Stimulated activated CD4-positive, alpha-beta T cell treated with anti-CD3 and anti-CD28 coated beads, TNF-alpha, amount 100 ng/mL, for 1 hour (primary cell): Measurements from ENCODE around the gene KNTC1.
"Not testable (repeated sequence)": the region's sequence is repeated elsewhere in the genome, so short reads cannot be mapped to it uniquely, and the experiment has no call there.

Experiments
- DNase-seq, 3 donors: peaks; one replicate each; pipeline ENCODE4 v3.0.0-alpha.2; 2020; ENCODE audit warnings: low read depth in 3 of 3, low spot score in 1 of 3

KNTC1 gene

DNA sequence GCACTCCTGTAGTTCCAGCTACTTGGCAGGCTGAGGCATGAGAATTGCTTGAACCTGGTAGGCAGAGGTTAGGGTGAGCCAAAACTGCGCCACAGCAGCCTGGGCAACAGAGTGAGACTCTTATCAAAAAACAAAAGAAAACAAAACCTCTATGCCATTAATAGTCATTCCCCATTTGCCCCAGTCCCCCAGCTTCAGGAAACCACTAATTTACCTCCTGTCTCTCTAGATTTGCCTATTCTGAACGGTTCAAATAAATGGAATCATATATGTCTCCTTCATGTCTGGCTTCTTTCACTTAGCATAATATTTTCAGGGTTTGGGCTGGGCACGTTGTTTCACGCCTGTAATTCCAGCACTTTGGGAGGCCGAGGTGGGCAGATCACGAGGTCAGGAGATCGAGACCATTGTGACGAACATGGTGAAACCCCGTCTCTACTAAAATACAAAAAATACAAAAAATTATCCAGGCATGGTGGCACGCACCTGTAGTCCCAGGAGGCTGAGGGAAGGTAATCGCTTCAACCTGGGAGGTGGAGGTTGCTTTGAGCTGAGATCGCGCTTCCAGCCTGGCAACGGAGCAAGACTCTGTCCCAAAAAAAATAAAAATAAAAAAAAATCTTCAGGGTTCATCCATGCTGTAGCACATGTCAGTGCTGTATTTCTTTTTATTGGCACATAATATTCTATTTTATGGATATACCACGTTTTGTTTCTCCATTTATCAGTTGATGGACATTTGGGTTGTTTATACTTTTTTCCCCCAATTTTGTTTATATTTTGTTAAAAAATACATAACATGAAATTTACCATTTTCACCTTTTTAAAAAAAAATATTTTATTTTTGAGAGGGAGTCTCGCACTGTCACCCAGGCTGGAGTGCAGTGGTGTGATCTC lies 31.9 kb downstream of the KNTC1 start:
- DNase-seq: no peak

DNA sequence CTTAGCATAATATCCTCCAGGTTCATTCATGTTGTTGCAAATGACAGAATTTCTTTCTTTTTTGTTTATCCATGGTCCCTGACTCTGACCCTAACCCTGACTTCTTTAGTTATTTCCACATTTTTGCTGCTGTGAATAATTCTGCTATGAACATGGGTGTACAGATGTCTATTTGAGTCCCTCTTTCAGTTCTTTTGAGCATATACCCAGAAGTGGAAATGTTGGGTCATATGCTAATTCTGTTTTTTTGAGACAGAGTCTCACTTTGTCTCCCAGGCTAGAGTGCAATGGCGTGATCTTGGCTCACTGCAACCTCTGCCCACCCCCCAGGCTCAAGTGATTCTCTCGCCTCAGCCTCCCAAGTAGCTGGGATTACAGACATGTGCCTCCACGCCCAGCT lies 33.1 kb downstream of the KNTC1 start:
- no peak for DNase-seq

DNA sequence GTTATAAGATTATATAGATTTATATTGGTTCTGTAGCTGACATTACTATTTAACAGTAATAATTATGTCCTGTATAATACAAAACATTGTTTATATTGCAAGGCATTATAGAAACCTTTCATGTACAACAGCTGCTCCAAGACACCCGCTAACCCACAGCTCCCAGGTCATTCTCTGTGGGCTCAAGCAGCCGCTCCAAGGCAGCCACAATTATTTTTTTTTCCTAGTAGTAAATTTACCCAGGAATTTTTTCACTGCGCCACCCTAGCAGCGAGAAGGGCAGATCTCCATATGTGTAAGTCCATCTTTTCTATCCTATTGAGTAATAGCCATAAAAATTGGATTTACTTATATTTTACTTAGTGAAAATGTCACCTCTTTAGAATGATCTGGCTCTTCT lies 36.3 kb downstream of the KNTC1 start:
- DNase-seq: no peak

DNA sequence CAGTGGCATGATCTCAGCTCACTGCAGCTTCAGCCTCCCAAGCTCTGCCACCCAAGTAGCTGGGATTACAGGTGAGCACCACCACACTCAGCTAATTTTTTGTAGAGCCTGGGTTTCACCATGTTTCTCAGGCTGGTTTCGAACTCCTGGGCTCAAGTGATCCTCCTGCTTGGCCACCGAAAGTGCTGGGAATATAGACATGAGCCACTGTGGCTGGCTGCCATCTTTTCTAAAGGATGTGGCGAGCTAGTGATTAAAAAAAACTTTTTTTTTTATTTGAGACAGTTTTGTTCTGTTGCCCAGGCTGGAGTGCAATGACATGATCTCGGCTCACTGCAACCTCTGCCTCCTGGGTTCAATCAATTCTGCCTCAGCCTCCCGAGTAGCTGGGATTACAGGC lies 39.8 kb downstream of the KNTC1 start:
- not testable (repeated sequence) for DNase-seq

DNA sequence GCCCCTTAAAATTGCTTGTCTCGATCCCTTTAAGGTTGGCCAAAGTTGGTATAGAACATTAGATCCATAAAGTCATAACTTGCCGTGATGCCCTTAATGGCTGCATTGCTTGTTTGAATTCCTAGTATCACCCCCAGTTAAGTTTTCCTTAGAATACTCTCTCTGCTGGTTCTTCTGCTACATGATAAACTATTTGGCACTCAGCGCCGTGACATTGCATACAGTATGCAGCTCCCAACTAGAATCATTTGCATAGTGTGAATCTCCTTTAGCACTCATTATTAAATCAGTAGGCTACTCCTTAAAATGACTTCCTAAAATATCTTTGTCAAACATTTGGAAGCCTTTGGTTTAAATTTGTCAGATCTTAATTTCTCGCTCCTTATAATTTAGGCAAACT lies 42.2 kb downstream of the KNTC1 start:
- DNase-seq: no peak

DNA sequence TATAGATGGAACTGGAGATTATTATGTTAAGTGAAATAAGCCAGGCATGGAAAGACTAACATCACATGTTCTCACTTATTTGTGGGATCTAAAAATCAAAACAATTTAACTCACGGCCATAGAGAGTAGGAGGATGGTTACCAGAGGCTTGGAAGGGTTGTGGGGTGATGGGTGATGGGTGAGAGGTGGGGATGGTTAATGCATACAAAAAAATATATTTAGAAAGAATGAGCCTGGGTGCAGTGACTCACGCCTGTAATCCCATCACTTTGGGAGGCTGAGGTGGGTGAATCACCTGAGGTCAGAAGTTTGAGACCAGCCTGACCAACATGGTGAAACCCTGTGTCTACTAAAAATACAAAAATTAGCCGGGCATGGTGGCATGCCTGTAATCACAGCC lies 43.0 kb downstream of the KNTC1 start:
- not testable (repeated sequence) for DNase-seq

DNA sequence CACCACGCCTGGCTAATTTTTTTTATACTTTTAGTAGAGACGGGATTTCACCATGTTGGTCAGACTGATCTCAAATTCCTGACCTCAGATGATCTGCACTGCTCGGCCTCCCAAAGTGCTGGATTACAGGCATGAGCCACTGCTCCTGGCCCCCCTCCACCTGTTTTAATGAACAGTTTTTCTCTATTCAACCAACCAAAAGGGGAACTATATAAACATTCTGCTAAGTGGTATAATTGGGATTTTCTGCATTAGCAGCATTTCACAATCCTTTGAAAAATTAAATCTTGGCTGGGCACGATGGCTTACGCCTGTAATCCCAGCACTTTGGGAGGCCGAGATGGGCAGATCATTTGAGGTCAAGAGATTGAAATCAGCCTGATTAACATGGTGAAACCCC lies 44.8 kb downstream of the KNTC1 start:
- no peak for DNase-seq

DNA sequence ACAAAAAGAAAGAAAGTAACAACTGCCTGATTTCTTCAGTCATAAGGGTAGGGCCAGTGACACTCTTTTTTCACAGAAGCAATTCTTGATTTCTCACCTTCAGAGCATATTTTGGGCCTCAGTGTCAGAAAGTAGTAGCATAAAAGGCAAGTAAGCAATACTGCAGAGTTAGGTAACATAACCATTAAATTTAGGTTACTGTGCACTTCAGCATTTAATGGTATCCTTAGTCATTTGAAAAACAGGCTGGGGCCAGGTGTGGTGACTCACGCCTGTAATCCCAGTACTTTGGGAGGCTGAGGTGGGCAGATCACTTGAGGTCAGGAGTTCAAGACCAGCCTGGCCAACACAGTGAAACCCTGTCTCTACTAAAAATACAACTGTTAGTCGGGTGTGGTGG lies 56.2 kb downstream of the KNTC1 start:
- DNase-seq: not testable (repeated sequence)

DNA sequence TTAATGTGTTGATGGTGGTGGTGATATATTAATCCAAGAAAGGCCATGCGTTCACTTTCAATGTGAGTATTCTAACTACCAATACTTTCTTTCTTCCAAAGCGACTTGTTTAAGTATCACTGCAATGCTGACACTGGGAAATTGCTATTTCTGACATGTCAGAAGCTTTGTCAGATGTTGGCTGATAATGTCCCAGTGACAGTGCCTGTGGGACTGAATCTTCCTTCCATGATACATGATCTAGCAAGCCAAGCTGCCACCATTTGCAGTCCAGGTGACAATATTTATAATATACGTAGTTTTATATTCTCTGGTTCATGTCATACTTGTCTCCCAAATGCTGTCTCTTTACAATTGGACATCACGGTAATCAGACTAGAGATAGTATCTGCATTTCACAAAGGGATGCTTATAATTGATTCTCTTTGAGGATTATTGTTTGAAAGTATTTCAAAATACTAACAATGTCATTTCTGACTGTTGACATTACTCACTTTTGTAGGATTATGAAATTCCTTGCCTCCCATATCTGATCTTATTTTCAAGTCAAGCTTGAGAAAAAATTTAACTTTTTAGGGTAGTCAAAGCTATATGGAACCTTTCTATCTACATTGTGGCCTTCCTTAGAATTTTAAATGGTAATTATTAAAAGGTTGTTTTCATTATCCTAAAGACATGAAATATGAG lies 57.3 kb downstream of the KNTC1 start:
- DNase-seq: no peak

DNA sequence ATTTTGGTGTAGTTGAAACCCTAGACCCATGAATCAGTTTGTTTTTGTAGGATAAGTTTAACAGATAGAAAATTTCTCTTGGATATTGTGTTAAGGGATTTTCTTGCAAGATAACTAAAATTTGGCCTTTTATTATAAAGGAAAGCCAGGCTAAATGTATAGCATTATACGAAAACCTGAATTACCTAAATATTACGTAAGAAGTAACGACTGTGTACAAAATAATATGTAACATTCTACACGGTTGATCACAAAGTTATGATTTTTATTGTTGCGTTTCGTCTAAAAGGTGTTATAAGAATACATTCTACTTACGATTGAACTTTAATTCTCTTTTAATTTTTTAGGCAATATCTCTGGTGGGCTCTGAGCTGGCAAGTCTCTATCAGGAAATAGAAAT lies 63.9 kb downstream of the KNTC1 start:
- no peak for DNase-seq

DNA sequence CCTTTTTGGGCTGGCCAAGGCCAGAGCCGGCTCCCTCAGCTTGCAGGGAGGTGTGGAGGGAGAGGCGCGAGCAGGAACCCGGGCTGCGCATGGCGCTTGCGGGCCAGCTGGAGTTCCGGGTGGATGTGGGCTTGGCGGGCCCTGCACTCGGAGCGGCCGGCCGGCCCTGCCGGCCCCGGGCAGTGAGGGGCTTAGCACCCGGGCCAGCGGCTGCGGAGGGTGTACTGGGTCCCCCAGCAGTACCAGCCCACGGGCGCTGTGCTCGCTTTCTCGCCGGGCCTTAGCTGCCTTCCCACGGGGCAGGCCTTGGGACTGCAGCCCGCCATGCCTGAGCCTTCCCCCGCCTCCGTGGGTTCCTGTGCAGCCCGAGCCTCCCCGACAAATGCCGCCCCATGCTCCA lies 64.9 kb downstream of the KNTC1 start:
- DNase-seq: not testable (repeated sequence)

DNA sequence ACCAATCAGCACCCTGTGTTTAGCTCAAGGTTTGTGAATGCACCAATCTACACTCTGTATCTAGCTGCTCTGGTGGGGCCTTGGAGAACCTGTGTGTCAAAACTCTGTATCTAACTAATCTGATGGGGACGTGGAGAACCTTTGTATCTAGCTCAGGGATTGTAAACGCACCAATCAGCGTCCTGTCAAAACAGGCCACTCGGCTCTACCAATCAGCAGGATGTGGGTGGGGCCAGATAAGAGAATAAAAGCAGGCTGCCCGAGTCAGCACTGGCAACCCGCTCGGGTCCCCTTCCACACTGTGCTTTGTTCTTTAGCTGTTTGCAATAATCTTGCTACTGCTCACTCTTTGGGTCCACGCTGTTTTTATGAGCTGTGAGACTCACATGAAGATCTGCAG lies 65.5 kb downstream of the KNTC1 start:
- DNase-seq: not testable (repeated sequence)

DNA sequence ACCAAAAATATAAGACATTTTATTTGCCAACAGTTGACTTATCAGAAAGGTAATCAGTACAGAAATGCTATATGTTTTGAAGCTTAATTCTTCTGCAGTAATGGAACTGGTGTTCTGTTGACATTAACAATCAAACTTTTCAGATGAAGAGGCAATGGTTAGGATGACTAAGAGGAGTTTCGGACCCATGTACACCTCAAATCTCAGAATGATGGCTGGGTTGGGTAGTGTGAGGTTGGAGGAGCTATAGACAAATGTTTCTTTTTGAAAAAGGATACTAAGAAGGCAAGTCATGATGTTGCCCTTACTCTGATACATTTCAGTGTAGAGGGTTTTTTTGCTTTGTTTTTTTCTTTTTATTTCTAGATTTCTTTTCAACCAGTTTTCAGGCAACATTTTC lies 66.9 kb downstream of the KNTC1 start:
- no peak for DNase-seq

DNA sequence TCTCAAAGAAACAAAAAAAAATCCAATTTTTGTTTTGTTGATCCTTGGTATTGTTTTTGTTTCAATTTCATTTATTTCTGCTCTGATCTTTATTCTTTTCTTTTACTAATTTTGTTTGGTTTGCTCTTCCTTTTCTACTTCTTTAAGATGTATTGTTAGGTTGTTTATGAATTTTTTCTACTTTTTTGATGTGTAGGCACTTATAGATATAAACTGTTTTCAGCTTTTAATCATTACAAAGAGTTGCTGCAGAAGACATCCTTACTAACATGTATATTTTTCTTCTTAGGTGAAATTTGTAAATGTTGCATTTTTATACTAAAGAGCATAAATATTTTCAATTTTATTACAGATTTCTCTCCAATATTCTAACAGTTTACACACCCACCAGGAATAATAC lies 69.8 kb downstream of the KNTC1 start:
- DNase-seq: no peak

DNA sequence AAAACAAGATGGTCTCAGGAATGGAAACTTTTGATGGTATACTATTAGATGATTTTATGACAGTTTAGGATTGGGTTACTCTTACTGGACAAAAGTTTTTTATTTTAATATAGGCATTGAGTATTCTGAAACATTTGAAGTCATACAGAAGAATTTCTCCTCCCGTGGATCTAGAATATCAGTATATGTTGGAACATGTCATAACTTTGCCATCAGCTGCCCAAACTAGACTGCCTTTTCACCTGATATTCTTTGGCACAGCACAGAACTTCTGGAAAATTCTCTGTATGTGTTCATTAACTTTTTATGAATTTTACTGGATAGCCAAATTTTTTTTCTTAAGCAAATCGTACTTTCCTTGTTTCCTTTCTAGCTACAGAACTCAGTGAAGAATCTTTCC lies 75.4 kb downstream of the KNTC1 start:
- DNase-seq: no peak

DNA sequence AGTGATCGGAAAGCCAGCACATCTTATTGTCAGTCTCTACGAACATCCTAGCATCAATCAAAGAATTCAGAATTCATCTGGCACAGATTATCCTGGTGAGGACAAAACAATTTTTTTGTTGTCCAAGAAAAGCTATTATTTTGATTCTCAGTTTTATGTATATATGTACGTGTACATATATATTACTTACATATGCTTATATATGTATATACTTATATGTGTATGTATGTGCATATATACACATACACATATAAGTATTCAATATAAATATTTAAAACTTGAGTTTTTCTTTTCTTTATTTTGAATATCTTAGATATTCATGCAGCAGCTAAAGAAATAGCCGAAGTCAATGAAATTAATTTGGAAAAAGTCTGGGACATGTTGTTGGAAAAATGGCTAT lies 77.9 kb downstream of the KNTC1 start:
- no peak for DNase-seq

DNA sequence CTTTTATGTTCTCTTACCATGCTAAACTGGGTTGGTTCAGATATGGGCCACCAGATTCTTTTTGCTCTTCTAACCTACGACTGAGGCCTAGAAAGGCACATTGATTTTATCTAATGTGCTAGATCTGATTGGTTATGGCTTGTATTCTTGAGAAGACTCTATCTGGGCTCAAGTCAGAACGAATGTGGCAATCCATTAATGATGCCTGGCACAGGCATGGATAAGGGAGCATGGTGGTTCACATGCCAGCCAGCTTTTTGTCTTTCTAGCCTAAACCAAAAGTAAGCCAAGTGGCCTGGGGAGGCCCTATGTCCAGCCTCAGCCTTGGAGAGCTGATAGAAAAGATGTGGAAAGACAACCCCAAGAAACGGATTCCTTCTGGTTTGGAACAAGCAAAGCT lies 82.7 kb downstream of the KNTC1 start:
- no peak for DNase-seq

DNA sequence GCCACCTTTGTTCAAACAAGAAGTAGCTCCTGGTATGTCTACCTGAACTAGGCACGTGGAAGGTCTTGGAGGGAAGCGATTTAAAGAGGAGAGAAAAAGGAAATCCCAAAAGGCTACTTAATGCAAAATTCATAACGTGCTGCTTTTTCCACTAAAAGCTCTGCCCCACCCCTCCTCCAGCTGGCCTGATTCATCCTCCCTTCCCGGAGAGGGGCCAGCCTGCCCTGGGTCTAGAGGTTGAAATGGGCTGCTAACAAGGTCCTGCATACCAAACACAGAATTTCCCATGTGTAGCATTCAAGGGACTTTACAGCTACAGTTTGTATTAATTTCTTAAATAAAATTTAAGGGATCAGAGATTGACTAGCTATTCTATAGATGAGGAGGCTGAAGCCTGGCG lies 83.2 kb downstream of the KNTC1 start:
- DNase-seq: no peak

DNA sequence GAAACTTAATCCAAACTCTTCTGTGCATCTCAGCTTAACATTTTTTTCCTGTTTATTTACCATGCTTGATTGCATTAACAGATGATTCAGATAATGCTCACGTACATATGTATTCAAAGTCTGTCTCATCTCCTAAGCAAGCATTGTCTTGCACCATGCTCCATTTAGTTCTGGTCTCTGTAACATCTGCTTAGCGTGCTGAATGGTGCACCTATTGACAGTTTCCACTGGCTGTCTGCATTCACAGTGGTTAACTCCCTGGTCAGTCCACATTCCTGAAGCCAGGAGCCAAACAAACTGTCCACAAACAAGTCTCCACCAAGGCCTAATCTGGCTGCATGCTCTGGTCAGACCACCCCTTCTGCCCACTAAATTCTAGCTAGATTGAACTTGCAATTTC lies 83.9 kb downstream of the KNTC1 start:
- DNase-seq: no peak

DNA sequence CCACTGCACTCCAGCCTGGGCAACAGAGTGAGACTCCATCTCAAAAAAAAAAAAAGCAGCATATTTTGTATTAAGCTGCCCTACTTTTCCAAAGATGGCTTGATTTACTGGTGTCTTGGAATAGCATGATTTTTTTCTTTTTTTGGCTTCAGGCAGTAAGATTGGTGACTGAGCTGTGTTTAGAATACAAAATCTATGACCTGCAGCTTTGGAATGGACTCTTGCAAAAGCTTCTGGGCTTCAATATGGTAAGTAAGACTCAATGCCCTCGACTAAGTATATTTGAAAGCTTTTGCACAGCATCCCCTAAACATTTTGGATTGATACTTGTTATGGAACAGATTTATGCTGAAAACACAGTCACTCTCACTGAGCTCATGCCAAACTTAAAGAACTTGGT lies 87.8 kb downstream of the KNTC1 start:
- no peak for DNase-seq

DNA sequence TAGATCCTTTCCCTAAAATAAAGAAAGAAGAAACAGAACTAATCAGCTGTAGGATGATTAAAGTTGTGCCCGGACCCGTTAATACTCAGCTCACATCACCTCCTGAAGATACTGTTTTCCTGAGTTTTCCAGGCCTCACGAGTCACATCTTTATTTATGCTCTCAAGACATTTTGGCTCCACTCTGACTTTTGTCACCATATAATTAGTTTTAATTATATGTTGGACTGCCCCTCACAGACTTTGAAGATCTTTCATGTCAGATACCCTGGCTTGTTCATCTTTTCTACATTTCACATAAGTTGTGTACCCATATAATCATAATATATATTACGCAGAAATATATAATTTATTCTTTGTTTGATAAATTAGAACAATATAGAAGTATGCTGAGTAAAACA lies 88.7 kb downstream of the KNTC1 start:
- DNase-seq: no peak

DNA sequence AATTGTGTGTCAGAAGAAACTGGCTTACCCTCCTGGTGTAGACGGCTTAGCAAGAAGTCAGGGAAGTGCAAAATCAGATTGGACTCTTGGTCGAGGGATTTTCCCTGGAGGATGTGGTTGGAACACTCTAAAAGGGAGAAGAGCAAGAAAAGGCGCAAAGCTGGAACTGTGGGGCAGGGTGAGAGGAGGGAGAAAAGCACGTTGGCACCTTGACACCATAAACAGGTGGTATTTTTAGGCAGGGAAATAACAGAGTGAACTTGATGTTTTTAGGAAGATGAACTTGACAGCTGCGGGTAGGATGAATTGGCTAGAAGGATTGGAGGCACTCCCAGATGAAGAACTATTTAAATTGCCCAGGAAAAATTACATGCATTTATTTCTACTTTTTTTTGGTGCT lies 108.4 kb downstream of the KNTC1 start:
- DNase-seq: no peak
